ENCODE results near the gene CRELD1. TPM values are rescaled to one million over a fixed set of nuclear protein-coding genes. Genes with fewer than 3 reads are reported as not detected.
A peak's percentile ranks its signal among the peaks of the same experiment; 100 is the strongest.
"Not testable (repeated sequence)": the region's sequence is repeated elsewhere in the genome, so short reads cannot be mapped to it uniquely, and the experiment has no call there.

CRELD1 gene, protein sequence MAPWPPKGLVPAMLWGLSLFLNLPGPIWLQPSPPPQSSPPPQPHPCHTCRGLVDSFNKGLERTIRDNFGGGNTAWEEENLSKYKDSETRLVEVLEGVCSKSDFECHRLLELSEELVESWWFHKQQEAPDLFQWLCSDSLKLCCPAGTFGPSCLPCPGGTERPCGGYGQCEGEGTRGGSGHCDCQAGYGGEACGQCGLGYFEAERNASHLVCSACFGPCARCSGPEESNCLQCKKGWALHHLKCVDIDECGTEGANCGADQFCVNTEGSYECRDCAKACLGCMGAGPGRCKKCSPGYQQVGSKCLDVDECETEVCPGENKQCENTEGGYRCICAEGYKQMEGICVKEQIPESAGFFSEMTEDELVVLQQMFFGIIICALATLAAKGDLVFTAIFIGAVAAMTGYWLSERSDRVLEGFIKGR
- total RNA-seq (2014; rRNA removed; shearing (Covaris generic)): 9.9 and 12.4 TPM in 2 replicates

DNA sequence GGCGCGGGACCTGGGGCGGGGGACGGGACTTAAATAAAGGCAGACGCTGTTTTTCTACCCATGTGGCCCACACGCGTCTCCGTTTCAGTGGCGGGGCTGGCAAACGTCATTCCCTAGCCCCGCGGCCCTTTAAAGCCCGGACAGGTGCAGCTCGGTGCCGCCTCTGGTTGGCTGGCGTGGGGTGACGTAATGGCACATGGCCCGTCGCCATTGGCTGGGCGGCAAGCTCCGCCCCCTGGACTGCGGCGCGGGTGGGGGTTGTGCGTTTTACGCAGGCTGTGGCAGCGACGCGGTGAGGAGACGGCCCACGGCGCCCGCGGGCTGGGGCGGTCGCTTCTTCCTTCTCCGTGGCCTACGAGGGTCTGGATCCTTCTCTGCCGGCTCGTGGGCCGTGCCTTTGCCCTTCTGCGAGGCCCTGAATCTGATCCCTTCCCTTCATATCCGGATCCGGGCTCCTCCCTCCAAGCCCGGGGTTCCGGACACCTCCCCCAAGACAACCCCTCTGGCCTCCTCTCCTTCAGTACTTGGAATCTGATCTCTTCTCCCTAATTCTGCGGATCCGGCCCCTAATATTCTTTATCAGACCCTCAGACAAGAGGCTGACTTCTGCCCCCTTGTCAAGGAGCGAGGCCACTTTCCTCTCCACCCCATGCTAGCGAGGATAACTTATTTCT is at the start of gene CRELD1:
Gene CRELD1 (plus strand): TSS at position 274 of the 674 bp plus-strand sequence. CDS start 605 bp downstream, outside the sequence.
- peak; percentile 94 for DNase-seq (ENCODE audit: low read depth)

DNA sequence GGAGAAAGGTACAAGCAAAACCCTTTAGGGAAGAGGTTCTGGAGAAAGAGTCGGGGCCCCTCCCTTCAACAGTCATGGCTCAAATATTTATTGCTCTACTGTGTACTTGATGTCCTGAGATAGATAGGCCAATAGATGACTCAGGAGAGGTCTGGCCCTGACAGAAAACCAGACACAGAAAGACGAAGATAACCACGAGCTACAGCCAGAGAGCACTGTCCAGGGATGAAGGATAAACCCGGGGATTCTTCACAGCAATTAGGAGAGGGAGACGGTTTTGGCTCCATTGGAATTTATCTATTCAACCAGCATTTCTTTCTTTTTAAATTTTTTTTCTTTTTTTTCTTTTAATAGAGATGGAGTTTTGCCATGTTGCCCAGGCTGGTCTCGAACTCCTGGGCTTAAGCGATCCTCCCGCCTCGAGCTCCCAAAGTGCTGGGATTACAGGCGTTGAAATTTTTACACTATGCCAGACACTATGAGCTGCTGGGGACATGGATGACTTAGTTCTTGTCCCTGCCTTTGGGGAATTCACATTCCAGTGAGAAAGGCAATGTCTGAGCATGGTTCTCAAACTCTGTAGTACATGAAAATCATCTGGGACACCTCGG is 49.0 kb upstream of the CRELD1 start:
- peak; percentile 68 for DNase-seq (ENCODE audit: low read depth)

DNA sequence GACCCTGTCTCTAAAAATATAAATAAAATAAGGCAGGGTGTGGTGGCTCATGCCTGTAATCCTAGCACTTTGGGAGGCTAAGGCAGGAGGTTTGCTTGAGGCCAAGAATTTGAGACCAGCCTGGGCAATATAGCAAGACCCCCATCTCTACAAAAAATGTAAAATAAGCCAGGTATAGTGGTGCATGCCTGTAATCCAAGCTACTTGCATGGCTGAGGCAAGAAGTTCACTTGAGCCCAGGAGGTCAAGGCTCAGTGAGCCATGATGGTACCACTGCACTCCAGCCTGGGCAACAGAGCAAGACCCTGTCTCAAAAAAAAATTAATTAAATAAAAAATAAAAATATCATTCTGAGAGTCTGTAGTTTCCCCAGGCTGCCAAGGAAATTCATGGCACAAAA is 47.3 kb upstream of the CRELD1 start:
- no peak for DNase-seq (ENCODE audit: low read depth)

DNA sequence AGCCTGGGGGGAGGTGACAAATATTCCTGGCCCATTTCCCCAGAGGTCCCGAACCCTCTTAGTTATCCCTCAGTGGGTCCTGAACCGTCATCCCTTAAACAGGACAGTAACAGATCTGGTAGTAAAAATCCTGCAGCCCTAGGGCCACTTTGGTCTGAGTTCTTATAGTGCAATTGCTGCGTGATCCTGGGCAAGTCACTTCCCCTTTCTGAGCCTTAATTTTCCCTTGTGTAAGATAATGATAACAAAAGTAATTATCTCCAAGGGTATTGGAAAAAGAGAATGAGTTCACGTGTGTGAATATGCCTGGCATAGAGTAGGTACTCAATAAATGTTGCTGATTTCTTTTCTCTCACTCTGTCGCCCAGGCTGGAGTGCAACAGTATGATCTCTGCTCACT is 46.2 kb upstream of the CRELD1 start:
- no peak for DNase-seq (ENCODE audit: low read depth)

DNA sequence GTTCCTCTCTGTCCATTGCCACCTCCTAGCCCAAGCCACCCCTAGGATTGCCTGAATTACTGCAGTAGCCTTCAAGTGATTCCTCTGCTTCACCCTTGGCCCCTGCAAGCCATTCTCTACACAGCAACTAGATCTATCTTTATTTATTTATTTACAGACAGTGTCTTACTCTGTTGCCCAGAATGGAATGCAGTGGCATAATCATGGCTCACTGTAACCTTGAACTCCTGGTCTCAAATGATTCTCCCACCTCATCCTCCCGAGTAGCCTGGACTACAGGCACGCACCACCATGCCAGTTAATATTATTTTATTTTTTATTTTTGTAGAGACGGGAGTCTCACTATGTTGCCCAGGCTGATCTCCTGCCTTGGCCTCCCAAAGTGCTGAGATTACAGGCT is 45.1 kb upstream of the CRELD1 start:
- DNase-seq (ENCODE audit: low read depth): no peak

DNA sequence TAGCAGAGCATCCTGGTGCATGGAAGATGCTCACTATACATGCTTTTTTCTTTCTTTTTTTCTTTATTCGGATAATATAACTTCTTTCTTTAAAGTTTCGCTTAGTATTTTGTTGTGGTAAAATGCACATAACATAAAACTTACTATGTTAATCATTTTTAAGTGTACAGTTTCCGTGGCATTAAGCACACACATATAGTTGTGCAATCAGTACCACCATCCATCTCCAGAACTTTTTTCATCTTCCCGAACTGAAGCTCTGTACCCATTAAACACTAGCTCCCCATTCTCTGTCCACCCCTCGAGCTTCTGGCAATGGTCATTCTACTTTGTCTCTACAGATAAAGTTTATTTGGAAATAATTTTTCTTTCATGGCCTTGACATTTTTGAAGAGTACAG is 44.2 kb upstream of the CRELD1 start:
- no peak for DNase-seq (ENCODE audit: low read depth)

DNA sequence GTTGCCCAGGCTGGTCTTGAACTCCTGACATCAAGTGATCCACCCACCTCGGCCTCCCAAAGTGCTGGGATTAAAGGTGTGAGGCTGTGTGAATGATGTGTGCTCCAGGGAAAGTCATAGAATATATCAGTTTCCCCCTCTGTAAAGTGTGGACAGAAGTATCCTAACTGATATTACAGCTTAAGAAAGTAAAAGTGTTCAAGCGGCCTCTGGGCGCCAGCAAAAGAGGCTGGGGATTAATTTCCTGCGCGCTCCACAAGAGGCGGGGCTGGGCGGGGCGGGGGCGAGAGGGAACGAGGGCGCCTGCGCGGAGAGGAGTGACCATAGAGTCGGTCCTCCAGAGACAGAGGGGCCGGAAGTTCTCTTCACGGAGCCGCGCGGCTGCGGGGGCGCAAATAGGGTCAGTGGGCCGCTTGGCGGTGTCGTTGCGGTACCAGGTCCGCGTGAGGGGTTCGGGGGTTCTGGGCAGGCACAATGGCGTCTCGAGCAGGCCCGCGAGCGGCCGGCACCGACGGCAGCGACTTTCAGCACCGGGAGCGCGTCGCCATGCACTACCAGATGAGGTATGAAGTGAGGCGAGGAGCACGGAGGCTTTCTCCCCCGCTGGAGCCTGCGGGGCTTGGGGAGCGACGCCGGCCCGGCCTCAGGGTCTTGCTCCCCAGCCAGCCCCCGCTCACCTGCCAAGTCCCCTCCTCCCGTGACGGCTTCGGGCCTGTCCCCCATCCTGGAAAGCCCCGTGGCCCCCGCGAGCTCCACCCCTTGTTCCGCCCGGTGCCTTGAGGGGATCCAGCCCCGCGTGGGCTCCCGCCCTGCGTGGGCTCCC is 43.2 kb upstream of the CRELD1 start, which contains the start of gene JAGN1:
Gene JAGN1 (plus strand): TSS at position 362 of the 823 bp plus-strand sequence. CDS start 113 bp downstream, at position 475.
- DNase-seq (ENCODE audit: low read depth): peak; percentile 86

DNA sequence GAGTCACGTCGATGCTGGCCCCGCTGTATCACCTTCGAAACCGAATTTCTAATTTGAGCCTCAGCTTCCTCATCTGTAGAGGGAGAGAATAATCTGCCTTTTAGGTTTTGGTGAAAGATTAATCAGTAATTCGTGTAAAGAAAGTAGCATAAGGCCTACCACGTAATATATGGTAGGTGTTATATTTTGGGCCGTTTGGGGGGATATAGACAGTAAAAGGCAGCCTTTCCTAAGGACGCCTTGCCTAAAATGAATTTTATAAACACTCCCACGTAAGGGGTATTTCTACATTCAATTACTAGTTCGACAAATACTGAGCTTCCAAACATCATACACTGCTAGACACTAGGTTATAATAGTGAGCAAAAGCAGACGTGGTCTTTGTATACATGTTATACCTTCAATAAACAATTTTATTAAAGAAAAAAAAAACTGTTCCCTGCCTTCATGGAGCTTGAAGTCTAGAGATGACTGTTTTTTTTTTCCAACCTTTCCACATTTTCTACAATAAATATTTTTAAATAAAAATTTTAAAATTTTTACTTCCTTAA is 42.5 kb upstream of the CRELD1 start:
- DNase-seq (ENCODE audit: low read depth): no peak

DNA sequence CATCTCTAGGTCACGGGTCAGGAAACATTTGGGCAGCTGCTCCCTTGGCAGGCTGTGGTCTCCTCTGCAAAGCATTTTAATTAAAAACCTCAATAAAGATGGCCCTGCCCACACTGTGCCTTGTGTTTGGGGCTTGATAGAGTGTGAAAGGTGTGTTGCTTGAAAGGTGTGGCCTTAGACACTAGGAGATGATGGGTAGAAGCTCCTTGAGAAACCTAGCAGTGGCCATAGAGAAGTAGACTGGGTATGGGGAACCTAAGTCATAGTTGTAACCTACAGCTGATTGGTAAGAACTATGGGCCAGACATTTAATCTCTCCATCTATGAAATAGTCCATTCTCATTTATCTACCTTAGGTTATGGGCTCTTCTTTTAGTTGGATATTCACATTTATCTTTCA is 39.9 kb upstream of the CRELD1 start:
- DNase-seq (ENCODE audit: low read depth): no peak

DNA sequence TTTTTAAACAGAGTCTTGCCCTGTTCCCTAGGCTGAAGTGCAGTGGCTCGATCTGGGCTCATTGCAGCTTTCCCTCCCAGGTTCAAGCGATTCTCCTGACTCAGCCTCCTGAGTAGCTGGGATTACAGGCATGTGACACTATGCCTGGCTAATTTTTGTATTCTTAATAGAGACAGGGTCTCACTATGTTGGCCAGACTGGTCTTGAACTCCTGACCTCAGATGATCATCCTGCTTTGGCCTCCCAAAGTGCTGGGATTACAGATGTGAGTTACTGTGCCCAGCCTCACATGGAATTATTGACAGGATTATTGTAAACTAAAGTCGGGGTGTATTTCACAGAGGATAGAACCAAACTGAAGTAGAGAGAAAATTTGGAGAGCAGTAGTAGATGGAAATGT is 37.9 kb upstream of the CRELD1 start:
- DNase-seq (ENCODE audit: low read depth): not testable (repeated sequence)

DNA sequence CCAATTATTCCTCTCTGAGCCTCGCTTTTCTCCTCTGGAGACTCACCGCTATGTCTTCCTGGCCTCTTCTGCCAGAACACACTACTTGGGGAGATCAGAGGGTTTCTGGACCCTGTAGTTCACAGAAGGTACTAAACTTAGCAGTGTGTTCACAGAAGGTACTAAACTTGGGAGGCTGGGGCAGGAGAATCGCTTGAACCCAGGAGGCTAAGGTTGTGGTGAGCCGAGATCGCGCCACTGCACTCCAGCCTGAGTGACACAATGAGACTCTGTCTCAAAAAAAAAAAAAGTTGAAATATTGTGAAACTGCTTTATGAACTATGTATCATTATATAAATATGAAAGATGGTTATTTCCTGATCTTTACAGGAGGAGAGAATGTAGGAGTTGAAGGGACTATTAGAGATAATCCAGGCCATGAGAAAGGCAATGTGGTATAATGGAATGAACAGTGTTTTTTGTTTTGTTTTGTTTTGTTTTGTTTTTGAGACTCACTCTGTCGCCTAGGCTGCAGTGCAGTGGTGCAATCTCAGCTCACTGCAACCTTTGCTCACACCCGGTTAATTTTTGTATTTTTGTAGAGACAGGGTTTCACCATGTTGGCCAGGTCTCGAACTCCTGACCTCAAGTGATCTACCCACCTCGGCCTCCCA is 36.8 kb upstream of the CRELD1 start:
- DNase-seq (ENCODE audit: low read depth): not testable (repeated sequence)

DNA sequence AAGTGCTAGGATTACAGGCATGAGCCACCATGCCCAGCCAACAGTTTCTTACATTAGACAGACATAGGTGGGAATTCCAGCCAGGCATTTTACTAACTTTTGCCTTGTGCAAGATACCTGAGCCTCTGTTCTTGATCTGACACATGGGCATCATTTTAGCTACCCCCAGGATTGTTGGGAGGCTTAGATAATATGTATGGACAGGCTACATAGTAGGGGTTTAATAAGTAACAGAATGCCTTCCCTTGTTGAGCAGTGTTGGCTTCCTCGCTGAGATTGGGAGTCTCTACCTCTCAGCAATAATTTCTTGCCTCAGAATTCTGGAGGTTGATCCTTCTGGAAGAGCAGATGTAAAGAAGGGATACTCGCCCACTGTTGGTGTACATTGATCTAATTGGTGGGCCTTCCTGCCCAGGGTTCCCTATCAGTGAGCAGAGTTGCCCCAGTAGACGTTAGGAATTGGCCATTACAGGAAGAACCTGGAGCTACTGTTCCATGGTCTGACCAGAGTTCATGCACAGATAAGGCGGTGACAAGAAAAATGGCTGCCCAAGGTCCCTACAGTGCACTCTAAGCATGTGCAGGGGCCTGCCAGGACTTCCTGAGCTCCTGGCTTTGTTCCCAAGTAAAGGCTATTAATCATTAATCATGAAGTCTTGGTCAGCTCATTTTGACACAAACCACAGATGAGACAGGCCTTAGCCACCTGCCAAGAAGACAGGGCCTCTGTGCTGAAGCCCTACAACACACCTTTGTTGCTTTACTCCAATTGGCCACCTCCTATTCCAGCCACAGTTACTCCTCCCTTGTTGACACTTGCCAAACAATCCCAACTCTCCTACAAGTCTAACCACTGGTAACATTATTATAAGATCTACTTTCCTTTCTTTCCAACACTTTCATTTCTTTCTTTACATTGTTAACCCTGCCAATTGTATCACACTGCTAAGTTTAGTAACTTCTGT is 35.9 kb upstream of the CRELD1 start:
- peak; percentile 25 for DNase-seq (ENCODE audit: low read depth)

DNA sequence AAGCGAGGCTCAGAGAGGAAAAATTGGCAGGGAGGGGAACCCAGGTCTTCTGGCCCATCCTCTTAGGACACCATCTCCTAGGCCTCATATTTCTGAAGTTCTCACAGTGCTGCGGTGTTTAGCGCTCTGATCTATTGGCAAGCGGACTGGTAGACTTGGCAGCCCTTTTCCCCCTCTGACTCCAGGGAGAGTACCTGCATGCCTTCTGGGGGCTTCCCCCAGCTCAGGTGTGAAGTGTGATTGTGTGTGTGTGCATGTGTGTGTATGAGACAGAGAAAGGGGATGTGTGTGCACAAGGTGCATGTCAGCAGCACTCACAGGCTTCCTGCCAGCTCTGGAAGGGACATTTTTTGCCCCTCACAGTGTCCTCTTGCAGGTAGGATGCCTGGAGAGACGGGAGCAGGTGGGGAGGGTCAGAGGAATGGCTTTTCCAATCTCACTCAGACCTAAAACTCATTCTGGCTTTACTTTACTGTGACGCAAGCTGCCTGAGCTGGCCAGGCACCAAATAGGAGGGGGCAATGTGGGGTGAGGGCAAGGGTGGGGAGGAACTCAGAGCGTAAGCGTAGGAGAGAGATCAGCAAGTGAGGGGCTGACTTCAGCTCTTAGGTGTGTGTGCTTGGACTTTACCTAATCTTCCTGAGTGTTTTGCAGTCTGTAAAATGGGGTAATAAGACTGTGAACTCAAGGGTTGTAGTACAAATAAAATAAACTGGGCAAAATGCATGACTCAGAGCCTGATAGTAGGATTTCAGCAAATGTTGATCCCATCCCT is 35.0 kb upstream of the CRELD1 start:
- no peak for DNase-seq (ENCODE audit: low read depth)

DNA sequence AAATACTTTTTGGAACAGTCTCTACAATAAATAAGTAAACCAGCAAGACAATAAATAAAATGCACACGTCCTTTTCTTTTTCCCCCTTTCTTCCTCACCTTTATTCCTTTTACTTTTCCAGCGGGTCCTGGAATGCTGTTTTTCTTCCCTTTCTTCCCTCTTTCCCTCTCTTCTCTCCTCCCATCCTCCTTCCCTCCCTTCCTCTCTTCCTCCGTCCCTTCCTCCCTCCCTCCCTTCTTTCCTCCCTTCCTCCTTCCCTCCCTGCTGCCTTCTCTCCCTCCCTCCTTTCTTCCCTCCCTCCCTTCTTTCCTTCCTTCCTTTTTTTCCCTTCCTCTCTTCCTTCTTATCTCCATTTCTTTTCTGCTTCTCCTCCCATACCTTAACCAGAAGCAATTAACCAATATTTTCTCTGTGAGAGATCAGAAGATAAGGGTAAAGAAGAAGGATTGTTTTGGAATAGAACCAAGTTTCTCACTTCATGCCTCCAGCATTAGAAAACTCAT is 34.3 kb upstream of the CRELD1 start:
- DNase-seq (ENCODE audit: low read depth): no peak

DNA sequence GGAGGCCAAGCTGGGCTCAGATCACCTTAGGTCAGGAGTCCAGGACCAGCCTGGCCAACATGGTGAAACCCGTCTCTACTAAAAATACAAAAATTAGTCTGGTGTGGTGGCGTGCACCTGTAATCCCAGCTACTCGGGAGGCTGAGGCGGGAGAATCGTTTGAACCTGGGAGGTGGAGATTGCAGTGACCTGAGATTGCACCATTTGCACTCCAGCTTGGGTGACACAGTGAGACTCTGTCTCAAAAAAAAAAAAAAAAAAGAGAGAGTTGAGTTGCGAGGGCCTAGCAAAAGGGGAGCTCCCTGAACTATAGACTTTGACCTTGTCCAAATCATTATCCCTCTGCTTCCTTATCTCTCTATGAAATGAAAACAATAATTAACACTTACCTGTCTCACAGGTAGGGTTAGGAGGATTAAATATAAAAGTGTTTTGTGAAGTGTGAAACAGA is 32.6 kb upstream of the CRELD1 start:
- DNase-seq (ENCODE audit: low read depth): not testable (repeated sequence)

DNA sequence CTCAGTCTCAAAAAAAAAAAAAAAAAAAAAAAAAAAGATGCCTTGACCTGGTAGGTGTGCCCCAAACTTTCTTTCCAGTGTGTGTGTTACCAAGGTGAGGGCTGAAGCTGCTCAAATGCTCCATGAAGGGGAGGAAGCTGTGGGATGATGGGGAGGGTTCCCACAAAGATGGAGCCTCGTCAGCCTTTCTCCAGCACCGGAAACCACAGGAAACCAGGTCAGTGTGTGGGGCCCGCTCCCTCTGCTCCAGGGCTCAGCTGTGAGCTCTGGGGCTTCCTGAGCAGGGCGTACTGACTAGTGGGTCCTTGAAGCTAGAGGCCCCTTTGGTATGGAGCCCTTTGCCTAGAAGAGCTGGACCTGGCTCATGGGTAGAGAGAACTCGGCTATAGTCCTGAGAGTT is 31.7 kb upstream of the CRELD1 start:
- peak; percentile 42 for DNase-seq (ENCODE audit: low read depth)

DNA sequence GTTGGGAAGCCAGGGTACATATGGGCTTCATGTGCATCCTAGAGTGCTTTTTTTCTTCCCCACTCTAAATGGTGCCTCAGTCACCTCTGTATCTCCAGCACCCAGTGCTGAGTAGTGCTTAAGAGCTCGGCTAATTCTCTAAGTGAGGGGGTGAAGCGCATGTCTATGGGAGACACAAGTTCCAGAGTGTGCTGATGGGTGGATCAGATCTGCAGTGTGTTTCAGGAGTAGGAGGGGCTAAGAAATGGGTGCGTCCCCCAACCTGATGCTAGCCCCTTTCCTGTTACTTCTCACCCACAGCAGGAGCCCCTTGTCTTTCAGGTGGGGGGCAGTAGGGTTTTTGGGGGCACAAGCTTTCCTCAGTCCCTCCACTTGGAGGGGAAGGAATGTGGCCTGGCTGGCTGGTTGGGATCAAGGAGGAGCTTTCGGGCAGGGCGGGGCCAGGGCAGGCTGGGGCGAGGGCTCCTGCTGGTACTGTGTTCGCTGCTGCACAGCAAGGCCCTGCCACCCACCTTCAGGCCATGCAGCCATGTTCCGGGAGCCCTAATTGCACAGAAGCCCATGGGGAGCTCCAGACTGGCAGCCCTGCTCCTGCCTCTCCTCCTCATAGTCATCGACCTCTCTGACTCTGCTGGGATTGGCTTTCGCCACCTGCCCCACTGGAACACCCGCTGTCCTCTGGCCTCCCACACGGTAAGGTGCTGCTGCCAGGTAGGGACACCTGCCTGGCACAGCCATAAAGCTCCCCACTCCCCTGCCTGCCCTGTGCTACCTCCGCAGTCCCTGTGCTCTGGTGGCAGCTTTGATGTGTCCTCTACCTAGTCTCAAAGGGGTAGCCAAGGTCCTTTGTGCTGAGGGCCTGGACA is 31.0 kb upstream of the CRELD1 start, which contains the start of gene IL17RE:
Gene IL17RE (plus strand): TSS at position 477 of the 866 bp plus-strand sequence. CDS start 85 bp downstream, at position 562.
- no peak for DNase-seq (ENCODE audit: low read depth)

Data from Daoy (cell line).